ENCODE data around the gene SPTB. TPM values are rescaled to one million over a fixed set of nuclear protein-coding genes. Genes with fewer than 3 reads are reported as not detected.

SPTB gene
- total and polyA plus RNA-seq, 10 of the 15 experiments (the other 5 are each of a cell fraction or from before 2014, with no cell fraction given): under 0.01 to 0.04 (median 0.02) TPM; not detected in 4

- Histone ChIP-seq H3K9me3 (replicated peaks; ENCODE audit: control insufficient read depth, insufficient read depth, low read length) (no peaks in the 10 kb centered on the region; the same call in 1 of the 3 replicates), H3K36me3 (ENCODE audit: control insufficient read depth in 2 of 2, insufficient read depth in 2 of 2, low read length in 1 of 2) (no peaks in the 10 kb centered on the region), H4K20me1 (ENCODE audit: control insufficient read depth, insufficient read depth) (no peaks in the 10 kb centered on the region), H3K9ac (ENCODE audit: control insufficient read depth, insufficient read depth, low read length) (no peak overlapping the region), H3K27ac (ENCODE audit: control insufficient read depth, insufficient read depth) (no peak overlapping the region), H3K27me3 (replicated peaks in 1 of 2; ENCODE audit: control insufficient read depth in 2 of 2, insufficient read depth in 2 of 2, low read length in 1 of 2) (peaks cover 4 to 14% of the 10 kb centered on the region in 2 experiments; a peak in 3 of 4 replicates), H3K4me1 (ENCODE audit: control insufficient read depth, insufficient read depth, low read length) (peaks cover 5% of the 10 kb centered on the region; the same call in 1 of the 2 replicates), H2AFZ (ENCODE audit: control insufficient read depth, low read depth, low read length) (peak overlapping the region; percentile 7), H3K4me3 (no peak overlapping the region), H3K79me2 (ENCODE audit: control insufficient read depth, insufficient read depth, low read length) (no peaks in the 10 kb centered on the region), H3K4me2 (ENCODE audit: control insufficient read depth, insufficient read depth) (0 out of 2 replicates have a peak overlapping the region, but pooled peaks have one; percentile 25)
- TF ChIP-seq USF1 (IDR thresholded peaks at IDR 0.05; ENCODE audit: borderline replicate concordance, extremely low read length, insufficient read depth, low read depth, low read length) (no peak), IKZF1 (conservative IDR thresholded peaks at IDR 0.05) (peak; percentile 21; the same call in 1 of the 2 replicates), SPI1 (IDR thresholded peaks at IDR 0.05; ENCODE audit: borderline replicate concordance, insufficient read depth, low read depth, low read length) (0 out of 2 replicates have a peak, but pooled peaks have one; percentile 1)
- CTCF ChIA-PET: interaction anchor here (0.7 to 3.3 kb wide), 6 partner anchors 9 to 54 kb away, joined by 3 to 10 read pairs (median 4); no protein-coding TSS in a partner anchor
- SMC1A ChIA-PET (ENCODE audit: uncharacterized antibody, unreplicated experiment): interaction anchor here (0.6 to 1.5 kb wide), 2 partner anchors 9 to 18 kb away, joined by 3 to 4 read pairs; no protein-coding TSS in a partner anchor
- intact Hi-C loops (cut with micrococcal nuclease; ENCODE audit: unreplicated experiment) (no loop called here), in situ Hi-C loops (cut with MboI) (no loop called here)
- BruUV-seq (replicated peaks): no TSS peak
- FAIRE-seq: no peak
- RAD21 ChIA-PET (ENCODE audit: unreplicated experiment): interaction anchor here (0.8 kb wide), 1 partner anchor 38 kb away, joined by 3 read pairs; no protein-coding TSS in a partner anchor
- POLR2A ChIA-PET: no interaction called here
- ATAC-seq: peak; percentile 29
- no peak for DNase-seq (ENCODE audit: low read depth, low spot score)
- WGBS (ENCODE audit: insufficient coverage, insufficient replicate concordance, low lambda C conversion rate, missing lambda C conversion rate): 15% methylated on average over 18 of the region's 18 CpGs
These were observed 171.3 kb downstream of the SPTB start for GRCh38 chr14:64708148-64709004.
